HepG2 (cell line): Measurements from ENCODE around the gene TM9SF4. TPM values are rescaled to one million over a fixed set of nuclear protein-coding genes. Genes with fewer than 3 reads are reported as not detected.

Experiments used
- ATAC-seq: fragments of 200-7000 bp; cut with Tn5 transposase; 3 replicates; pipeline ENCODE4 v1.9.1; 2020; ENCODE audit warnings: mild to moderate bottlenecking, moderate library complexity
- BruUV-seq: library from RNA; stranded (reverse); fragments of 400-500 nt; replicated peaks from 2 replicates; lab custom pipeline; 2021; lab: Mats Ljungman, UMichigan
- CTCF ChIA-PET: fragments of 300-600 bp; formaldehyde crosslinking; extraction: SDS; loops from one replicate; lab custom pipeline; 2021; ENCODE audit warnings: low total read pairs, inconsistent platforms, low intra/inter-chr PET ratio; lab: Yijun Ruan, JAX
- POLR2A ChIA-PET: fragments of 350-600 bp; sonication (Branson Sonifier 250); formaldehyde crosslinking; loops from one replicate; lab custom pipeline; 2020; ENCODE audit warnings: antibody characterized with exemption, inconsistent platforms; lab: Yijun Ruan, JAX
- DNase-seq: peaks from one replicate; pipeline ENCODE4 v3.0.0-alpha.2; 2015; ENCODE audit warnings: low spot score
- FAIRE-seq: peaks from 3 replicates; lab custom pipeline; 2011; peaks lifted over from hg19 to GRCh38; lab: Jason Lieb, UNC
- H2AFZ ChIP-seq: one replicate; pipeline ENCODE4 v1.6.1; 2011; ENCODE audit warnings: low read length, inconsistent platforms
- H3K27ac ChIP-seq: fragments of 300-600 bp; 3 replicates; pipeline ENCODE4 v1.8.0; 2011; ENCODE audit warnings: mixed run types, mild to moderate bottlenecking, mixed read lengths, low read length, inconsistent platforms; ENCODE audit not compliant: insufficient read depth; ENCODE audit errors: extremely low read length
- H3K27me3 ChIP-seq, 2 experiments: fragments of 200-600 bp in 1 of 2; 2 replicates in 1 of 2; 3 replicates in 1 of 2; pipeline versions ENCODE4 v1.6.0 to v1.8.0; 2011; ENCODE audit warnings: low read length in 2 of 2, mild to moderate bottlenecking in 2 of 2, moderate library complexity in 2 of 2, inconsistent platforms in 1 of 2; ENCODE audit not compliant: insufficient read depth in 2 of 2, control insufficient read depth in 1 of 2
- H3K36me3 ChIP-seq, 2 experiments: fragments of 200-600 bp in 1 of 2; replicated peaks in 1 of 2; 2 replicates in 1 of 2; 3 replicates in 1 of 2; pipeline versions ENCODE4 v1.5.1 to v1.8.0; 2011; ENCODE audit warnings: low read length in 2 of 2, inconsistent platforms in 1 of 2; ENCODE audit not compliant: insufficient read depth in 2 of 2, control insufficient read depth in 1 of 2
- H3K4me1 ChIP-seq: 2 replicates; pipeline ENCODE4 v1.5.1; 2012; ENCODE audit warnings: low read length, inconsistent platforms; ENCODE audit not compliant: insufficient read depth
- H3K4me2 ChIP-seq: 2 replicates; pipeline ENCODE4 v1.6.0; 2011; ENCODE audit warnings: low read depth, low read length, inconsistent platforms
- H3K4me3 ChIP-seq, 3 experiments: fragments of 200-600 bp in 1 of 3; sonication (generic), shearing (Covaris generic) in 1 of 3; replicated peaks in 1 of 3; 2 replicates each; pipeline ENCODE4 v1.5.1; 2011 to 2016; ENCODE audit warnings: low read length in 3 of 3, inconsistent platforms in 2 of 3, low read depth in 2 of 3, mild to moderate bottlenecking in 2 of 3, control low read depth in 1 of 3, mixed read lengths in 1 of 3; ENCODE audit not compliant: insufficient read depth in 1 of 3
- H3K79me2 ChIP-seq: one replicate; pipeline ENCODE4 v1.6.1; 2011; ENCODE audit warnings: low read length, inconsistent platforms; ENCODE audit not compliant: insufficient read depth
- H3K9ac ChIP-seq: 2 replicates; pipeline ENCODE4 v1.6.0; 2011; ENCODE audit warnings: mild to moderate bottlenecking, low read depth, low read length, inconsistent platforms; ENCODE audit not compliant: insufficient read depth
- H3K9me3 ChIP-seq: 2 replicates; pipeline ENCODE4 v1.5.1; 2012; ENCODE audit warnings: mild to moderate bottlenecking, low read length
- H4K20me1 ChIP-seq: 2 replicates; pipeline ENCODE4 v1.6.0; 2011; ENCODE audit warnings: inconsistent platforms, mild to moderate bottlenecking, low read length, moderate library complexity; ENCODE audit not compliant: insufficient read depth
- ATF6 ChIP-seq: sonication (generic); formaldehyde crosslinking; conservative IDR thresholded peaks from 2 replicates; pipeline ENCODE4 v1.4.0; 2020; ENCODE audit warnings: missing genetic modification reagents
- CHD2 ChIP-seq: IDR thresholded peaks from 2 replicates; pipeline ENCODE4 v1.6.1; 2011; ENCODE audit warnings: low read depth, low read length, improper control_type of control experiment
- FOXA1 ChIP-seq, 2 experiments: fragments of 450-650 bp in 1 of 2; sonication (generic) in 1 of 2; formaldehyde crosslinking in 1 of 2; IDR thresholded peaks; 2 replicates each; pipeline versions ENCODE4 v1.4.0 to v1.6.1; 2016 to 2020; ENCODE audit warnings: missing genetic modification reagents in 1 of 2
- FOXA3 ChIP-seq: IDR thresholded peaks from 2 replicates; pipeline ENCODE4 v1.6.1; 2016; ENCODE audit warnings: missing genetic modification reagents, missing compliant biosample characterization
- KAT7 ChIP-seq: IDR thresholded peaks from 2 replicates; pipeline ENCODE4 v1.6.1; 2018; ENCODE audit warnings: borderline replicate concordance, missing compliant biosample characterization
- POLR2A ChIP-seq, 2 experiments: IDR thresholded peaks; 2 replicates each; pipeline ENCODE4 v1.6.1; 2011; ENCODE audit warnings: low read depth in 2 of 2, low read length in 2 of 2, mild to moderate bottlenecking in 1 of 2, moderate library complexity in 1 of 2; ENCODE audit not compliant: insufficient read depth in 1 of 2
- POLR2AphosphoS5 ChIP-seq: IDR thresholded peaks from 2 replicates; pipeline ENCODE4 v1.6.1; 2012; ENCODE audit warnings: low read depth, low read length
- PRDM15 ChIP-seq: sonication (generic); formaldehyde crosslinking; IDR thresholded peaks from 2 replicates; pipeline ENCODE4 v1.4.0; 2020; ENCODE audit warnings: missing genetic modification reagents
- RBM22 ChIP-seq: fragments of 200-400 bp; formaldehyde crosslinking; optimal IDR thresholded peaks from 2 replicates; pipeline ENCODE3; 2017; ENCODE audit warnings: mild to moderate bottlenecking, low read length, moderate library complexity
- SIN3A ChIP-seq: IDR thresholded peaks from 2 replicates; pipeline ENCODE4 v1.6.1; 2011; ENCODE audit warnings: low read depth, mild to moderate bottlenecking, control low read depth, low read length, borderline replicate concordance
- TBX3 ChIP-seq: fragments of 450-650 bp; IDR thresholded peaks from 2 replicates; pipeline ENCODE4 v1.6.1; 2017; ENCODE audit warnings: antibody characterized with exemption, mild to moderate bottlenecking, inconsistent platforms, borderline replicate concordance
- ZBTB33 ChIP-seq: sonication (generic); formaldehyde crosslinking; IDR thresholded peaks from 2 replicates; pipeline ENCODE4 v1.4.0; 2020; ENCODE audit warnings: missing genetic modification reagents
- ZC3H13 ChIP-seq: sonication (generic); formaldehyde crosslinking; IDR thresholded peaks from 2 replicates; pipeline ENCODE4 v1.8.1; 2023; ENCODE audit warnings: mild to moderate bottlenecking, missing genetic modification reagents, moderate library complexity
- ZC3H4 ChIP-seq: sonication (generic); formaldehyde crosslinking; IDR thresholded peaks from 2 replicates; pipeline ENCODE4 v1.4.0; 2020; ENCODE audit warnings: missing genetic modification reagents, borderline replicate concordance
- WGBS: methylation state at CpG from one replicate; pipeline ENCODE4 v1.1.6; 2017; ENCODE audit warnings: low lambda C conversion rate; 5-methylcytosine and 5-hydroxymethylcytosine counted together
- in situ Hi-C: cut with HindIII; loops from 2 replicates; pipeline ENCODE4 v1.10.0; 2017; ENCODE audit warnings: low pct_unique_long_range_greater_than_20kb; ENCODE audit not compliant: extremely low pct_ligation_motif_present
- intact Hi-C: fragments of 100-400 bp; cut with micrococcal nuclease; formaldehyde crosslinking; loops from one replicate; pipeline ENCODE4 v1.10.0; 2022; ENCODE audit not compliant: unreplicated experiment
- polyA plus RNA-seq, 8 experiments: library from polyadenylated mRNA; depleted of rRNA in 3 of 8; stranded (reverse) in 7 of 8; unstranded in 1 of 8; fragments of >200 nt; fragmentation: Illumina TruSeq in 4 of 8; extraction: Trizol in 4 of 8; gene quantifications; 2 replicates each; pipeline versions ENCODE4 v1.2.1 to v1.2.3, GENCODE V29; 2011 to 2016; ENCODE audit warnings: low read depth in 4 of 8, missing spikeins in 1 of 8, mixed read lengths in 1 of 8; ENCODE audit not compliant: insufficient read depth in 1 of 8
- total RNA-seq, 5 experiments: library from RNA; depleted of rRNA; stranded (reverse); fragments of >200 nt; fragmentation: Illumina TruSeq; extraction: Trizol; gene quantifications; 2 replicates each; pipeline ENCODE4 v1.2.3, GENCODE V29; 2016; ENCODE audit warnings: low read depth in 1 of 5

TM9SF4 gene
- total and polyA plus RNA-seq, 2 of the 13 experiments (the other 11 are each of a cell fraction or from before 2014, with no cell fraction given): 53.5 to 171 TPM

- Histone ChIP-seq H3K27ac (no peak overlapping the region), H3K4me2 (no peak overlapping the region), H3K9me3 (no peaks in the 10 kb centered on the region), H3K36me3 (peaks cover 48 to 70% of the 10 kb centered on the region in 2 experiments), H4K20me1 (peaks cover 22% of the 10 kb centered on the region), H2AFZ (no peak overlapping the region), H3K9ac (no peak overlapping the region), H3K4me1 (peaks cover 31% of the 10 kb centered on the region), H3K4me3 (no peak overlapping the region), H3K27me3 (no peaks in the 10 kb centered on the region), H3K79me2 (peaks cover 14% of the 10 kb centered on the region)
- no peak for TF ChIP-seq ATF6 (CRISPR knock-in tag)
- TF ChIP-seq SIN3A: no peak
- no peak for TF ChIP-seq CHD2
- TF ChIP-seq FOXA1 (IDR thresholded peaks at IDR 0.05): no peak
- peak; percentile 62; the same call in 1 of the 2 replicates for TF ChIP-seq FOXA1 (CRISPR knock-in tag; IDR thresholded peaks at IDR 0.05)
- peak; percentile 75 for TF ChIP-seq RBM22
- peak; percentile 59; the same call in 1 of the 2 replicates for TF ChIP-seq ZBTB33 (CRISPR knock-in tag)
- TF ChIP-seq KAT7 (CRISPR knock-in tag): no peak
- TF ChIP-seq POLR2A (IDR thresholded peaks at IDR 0.05; ENCODE audit: insufficient read depth in 1 of 2, low read depth in 2 of 2, low read length in 2 of 2): peak in 1 of 2 experiments; percentile 23; a peak in 2 of 4 replicates
- peak; percentile 41 for TF ChIP-seq POLR2AphosphoS5
- TF ChIP-seq FOXA3: peak; percentile 43; the same call in 1 of the 2 replicates
- 0 out of 2 replicates have a peak, but pooled peaks have one; percentile 24 for TF ChIP-seq TBX3
- 0 out of 2 replicates have a peak, but pooled peaks have one; percentile 20 for TF ChIP-seq ZC3H4 (CRISPR knock-in tag)
- TF ChIP-seq PRDM15 (CRISPR knock-in tag): peak; percentile 92
- TF ChIP-seq ZC3H13 (CRISPR knock-in tag): peak; percentile 83
- in situ Hi-C loops (no loop called here), intact Hi-C loops (no loop called here)
- CTCF ChIA-PET: no interaction called here
- WGBS: 82% methylated on average over 7 of the region's 7 CpGs
- DNase-seq (no peak), ATAC-seq (peak; percentile 4; the same call in 1 of the 3 replicates), FAIRE-seq (peak; percentile 23)
- POLR2A ChIA-PET: interaction anchor here (1.4 kb wide), 1 partner anchor 10 kb away, joined by 3 read pairs; no protein-coding TSS in a partner anchor
- BruUV-seq: no TSS peak
These were observed 86.1 kb downstream of the TM9SF4 start for GRCh38 chr20:32195581-32195980.
